ENCODE results near the gene L1CAM.

Gene L1CAM

DNA sequence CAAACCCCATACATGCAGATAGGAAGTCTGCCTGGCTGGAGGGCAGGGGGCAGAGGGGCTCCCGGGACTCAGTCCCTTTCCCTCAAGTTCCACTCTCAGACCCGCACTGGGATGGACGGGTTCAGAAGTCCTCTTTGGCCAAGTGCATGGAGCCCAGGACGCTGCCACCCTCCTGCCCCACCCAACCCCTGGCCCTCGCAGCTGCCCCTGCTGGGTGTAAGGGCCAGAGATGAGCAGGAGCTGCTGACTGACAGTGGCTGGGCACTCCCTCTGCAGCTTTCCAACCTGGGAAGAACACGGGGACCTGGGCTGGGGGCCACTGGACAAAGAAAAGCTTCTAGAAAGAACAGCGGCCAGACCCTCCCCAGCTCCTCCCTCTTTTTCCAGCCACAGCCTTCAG is 3.4 kb downstream of the L1CAM start:
- Histone ChIP-seq H3K27ac (no peak overlapping the region), H3K79me2 (no peaks in the 10 kb centered on the region), H3K27me3 (ENCODE audit: control insufficient read depth, insufficient read depth, low read length) (peaks cover 3% of the 10 kb centered on the region), H3K4me3 (ENCODE audit: low read depth, low read length) (no peak overlapping the region), H3K9me3 (ENCODE audit: control insufficient read depth, low read length) (no peaks in the 10 kb centered on the region), H3K4me2 (ENCODE audit: low read length) (no peak overlapping the region), H3K9ac (no peak overlapping the region), H3K4me1 (no peaks in the 10 kb centered on the region), H3K36me3 (ENCODE audit: control insufficient read depth, insufficient read depth, low read length) (no peaks in the 10 kb centered on the region), H2AFZ (no peak overlapping the region)
- TF ChIP-seq, protein P1, sequence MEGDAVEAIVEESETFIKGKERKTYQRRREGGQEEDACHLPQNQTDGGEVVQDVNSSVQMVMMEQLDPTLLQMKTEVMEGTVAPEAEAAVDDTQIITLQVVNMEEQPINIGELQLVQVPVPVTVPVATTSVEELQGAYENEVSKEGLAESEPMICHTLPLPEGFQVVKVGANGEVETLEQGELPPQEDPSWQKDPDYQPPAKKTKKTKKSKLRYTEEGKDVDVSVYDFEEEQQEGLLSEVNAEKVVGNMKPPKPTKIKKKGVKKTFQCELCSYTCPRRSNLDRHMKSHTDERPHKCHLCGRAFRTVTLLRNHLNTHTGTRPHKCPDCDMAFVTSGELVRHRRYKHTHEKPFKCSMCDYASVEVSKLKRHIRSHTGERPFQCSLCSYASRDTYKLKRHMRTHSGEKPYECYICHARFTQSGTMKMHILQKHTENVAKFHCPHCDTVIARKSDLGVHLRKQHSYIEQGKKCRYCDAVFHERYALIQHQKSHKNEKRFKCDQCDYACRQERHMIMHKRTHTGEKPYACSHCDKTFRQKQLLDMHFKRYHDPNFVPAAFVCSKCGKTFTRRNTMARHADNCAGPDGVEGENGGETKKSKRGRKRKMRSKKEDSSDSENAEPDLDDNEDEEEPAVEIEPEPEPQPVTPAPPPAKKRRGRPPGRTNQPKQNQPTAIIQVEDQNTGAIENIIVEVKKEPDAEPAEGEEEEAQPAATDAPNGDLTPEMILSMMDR (IDR thresholded peaks at IDR 0.05) = no peak

DNA sequence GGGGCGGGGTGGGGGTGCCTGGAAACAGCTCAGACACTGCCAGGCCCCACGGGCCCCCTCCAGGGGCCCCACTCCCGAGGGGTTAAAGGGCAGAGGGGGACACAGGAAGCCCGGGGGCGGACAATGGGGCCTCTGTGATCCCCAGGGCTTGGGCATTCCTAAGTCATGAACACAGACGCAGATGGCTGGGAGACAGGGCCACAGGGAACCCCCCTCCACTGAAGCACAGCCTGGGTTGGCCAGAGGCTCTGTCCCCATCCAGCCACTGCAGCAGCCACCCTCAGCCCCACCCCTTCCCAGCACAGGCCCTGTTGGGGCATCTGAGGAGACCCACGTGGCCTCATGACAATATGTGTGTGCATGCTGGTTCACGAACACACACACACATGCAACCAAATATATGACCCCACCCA is 3.9 kb downstream of the L1CAM start:
- H2AFZ ChIP-seq = no peak overlapping the region
- H3K4me3 ChIP-seq (ENCODE audit: low read depth, low read length) = no peak overlapping the region
- H3K27me3 ChIP-seq (ENCODE audit: control insufficient read depth, insufficient read depth, low read length) = peaks cover 3% of the 10 kb centered on the region
- no peak overlapping the region for H3K4me2 ChIP-seq (ENCODE audit: low read length)
- H3K36me3 ChIP-seq (ENCODE audit: control insufficient read depth, insufficient read depth, low read length) = no peaks in the 10 kb centered on the region
- H3K9ac ChIP-seq = no peak overlapping the region
- H3K9me3 ChIP-seq (ENCODE audit: control insufficient read depth, low read length) = no peaks in the 10 kb centered on the region
- no peak overlapping the region for H3K27ac ChIP-seq
- TF ChIP-seq, protein P1 (IDR thresholded peaks at IDR 0.05) = no peak
- no peaks in the 10 kb centered on the region for H3K79me2 ChIP-seq
- no peaks in the 10 kb centered on the region for H3K4me1 ChIP-seq

DNA sequence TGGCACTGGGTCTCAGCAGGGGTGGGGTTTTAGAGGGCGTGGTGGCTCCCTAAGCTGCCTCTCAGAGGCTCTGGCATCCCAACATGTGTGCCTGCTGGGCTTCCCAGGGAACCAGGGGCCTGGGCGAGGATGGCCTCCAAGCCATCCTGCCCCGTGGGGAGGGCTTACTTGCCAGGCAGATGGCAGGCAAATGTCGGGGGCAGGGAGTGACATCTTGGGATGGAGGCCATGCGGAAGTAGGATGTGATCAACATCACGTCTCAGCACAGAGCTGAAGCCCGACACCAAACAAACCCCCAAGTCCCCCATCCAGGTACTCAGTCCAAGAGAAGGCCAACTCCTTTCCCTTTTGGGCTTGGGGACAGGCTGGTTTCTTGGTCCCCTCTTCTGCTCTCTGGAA is 4.7 kb downstream of the L1CAM start:
- no peak overlapping the region for H3K4me2 ChIP-seq (ENCODE audit: low read length)

DNA sequence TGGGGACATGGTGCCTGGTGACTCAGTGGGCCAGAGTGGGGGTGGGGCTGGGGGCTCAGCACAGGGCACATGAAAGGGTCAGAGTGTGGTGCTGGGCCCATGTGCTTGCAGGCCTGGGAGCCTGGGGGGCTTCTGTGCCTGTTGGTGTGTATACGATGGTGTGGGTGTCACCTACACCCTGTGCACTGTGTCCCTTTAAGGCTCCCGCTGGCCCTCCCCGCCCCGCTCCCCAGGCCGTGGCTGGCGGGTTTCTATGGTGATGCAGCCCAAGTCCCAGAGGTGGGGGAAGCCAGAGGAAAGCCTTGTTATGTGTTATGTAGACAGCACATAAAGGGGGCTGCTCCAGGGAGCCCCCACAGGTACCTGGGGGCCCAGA is 5.5 kb downstream of the L1CAM start:
- Histone ChIP-seq H2AFZ (no peak overlapping the region), H3K4me2 (ENCODE audit: low read length) (no peak overlapping the region), H3K4me1 (no peaks in the 10 kb centered on the region), H3K27me3 (ENCODE audit: control insufficient read depth, insufficient read depth, low read length) (peaks cover 3% of the 10 kb centered on the region), H3K9ac (no peak overlapping the region), H3K4me3 (ENCODE audit: low read depth, low read length) (no peak overlapping the region), H3K27ac (no peak overlapping the region), H3K36me3 (ENCODE audit: control insufficient read depth, insufficient read depth, low read length) (no peaks in the 10 kb centered on the region), H3K9me3 (ENCODE audit: control insufficient read depth, low read length) (no peaks in the 10 kb centered on the region), H3K79me2 (no peaks in the 10 kb centered on the region)
- TF ChIP-seq, protein P1 (IDR thresholded peaks at IDR 0.05) = no peak

More for the DNA sequence above, 4.7 kb downstream of the L1CAM start:
- no peaks in the 10 kb centered on the region for H3K9me3 ChIP-seq (ENCODE audit: control insufficient read depth, low read length)
- H3K27ac ChIP-seq = no peak overlapping the region
- H3K4me1 ChIP-seq = no peaks in the 10 kb centered on the region
- peaks cover 3% of the 10 kb centered on the region for H3K27me3 ChIP-seq (ENCODE audit: control insufficient read depth, insufficient read depth, low read length)
- TF ChIP-seq, protein P1 (IDR thresholded peaks at IDR 0.05) = no peak
- no peak overlapping the region for H3K4me3 ChIP-seq (ENCODE audit: low read depth, low read length)
- no peaks in the 10 kb centered on the region for H3K36me3 ChIP-seq (ENCODE audit: control insufficient read depth, insufficient read depth, low read length)
- no peaks in the 10 kb centered on the region for H3K79me2 ChIP-seq
- no peak overlapping the region for H2AFZ ChIP-seq
- H3K9ac ChIP-seq = no peak overlapping the region

DNA sequence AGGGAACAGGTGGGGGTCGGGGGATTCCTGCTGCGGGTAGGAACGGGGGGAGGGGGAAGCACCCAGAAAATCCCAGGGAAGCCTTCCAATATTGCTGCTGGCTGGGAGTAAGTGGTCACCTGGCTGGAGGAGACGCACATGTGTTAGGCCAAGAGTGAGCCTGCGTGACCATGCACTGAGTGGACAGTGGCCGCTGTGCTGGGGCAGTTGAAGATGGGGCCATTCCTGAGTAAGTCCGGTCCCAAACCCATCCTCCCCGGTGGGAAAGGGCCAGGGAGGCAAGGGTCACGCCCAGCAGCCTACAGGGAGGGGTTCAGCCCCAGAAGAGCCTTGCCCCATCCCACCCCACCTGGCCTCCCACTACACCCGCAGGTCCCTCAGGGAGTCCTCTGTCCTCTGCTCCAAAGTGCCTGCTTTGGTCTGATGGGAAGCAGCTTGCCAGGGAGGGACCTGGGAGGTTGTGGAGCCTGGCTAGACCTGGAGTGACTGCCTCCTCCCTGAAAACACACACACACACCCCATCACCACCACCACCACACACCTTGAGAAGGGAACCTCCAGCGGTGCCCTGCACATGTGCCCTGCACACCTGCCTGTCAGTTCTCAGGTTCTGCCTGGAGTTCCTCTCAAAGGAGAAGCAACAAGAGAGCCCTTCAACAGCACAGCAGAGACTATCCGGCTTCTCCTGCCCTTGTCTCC is 6.1 kb downstream of the L1CAM start:
- H3K4me3 ChIP-seq (ENCODE audit: low read depth, low read length) = no peak overlapping the region
- no peaks in the 10 kb centered on the region for H3K4me1 ChIP-seq
- TF ChIP-seq, protein P1 (IDR thresholded peaks at IDR 0.05) = no peak
- H3K79me2 ChIP-seq = no peaks in the 10 kb centered on the region
- no peaks in the 10 kb centered on the region for H3K36me3 ChIP-seq (ENCODE audit: control insufficient read depth, insufficient read depth, low read length)
- H3K9ac ChIP-seq = no peak overlapping the region
- no peak overlapping the region for H2AFZ ChIP-seq
- H3K27me3 ChIP-seq (ENCODE audit: control insufficient read depth, insufficient read depth, low read length) = peaks cover 3% of the 10 kb centered on the region
- H3K27ac ChIP-seq = no peak overlapping the region
- H3K4me2 ChIP-seq (ENCODE audit: low read length) = no peak overlapping the region
- no peaks in the 10 kb centered on the region for H3K9me3 ChIP-seq (ENCODE audit: control insufficient read depth, low read length)

Measured in parathyroid adenoma (tissue), 2 donors.